Testis (tissue), 2 donors: ENCODE data around the gene ADAMTSL2.

ENCODE experiments used
- CTCF ChIP-seq, 3 experiments: fragments of 450-650 bp in 2 of 3; fragments of 200-600 bp in 1 of 3; sonication (generic) in 1 of 3; IDR thresholded peaks; one replicate each; pipeline ENCODE4 v1.5.1; 2016 to 2019; ENCODE audit warnings: antibody characterized with exemption in 3 of 3, mild to moderate bottlenecking in 2 of 3, moderate library complexity in 1 of 3
- POLR2A ChIP-seq: fragments of 450-650 bp; IDR thresholded peaks from one replicate; pipeline ENCODE4 v1.6.1; 2017; ENCODE audit warnings: antibody characterized with exemption, mild to moderate bottlenecking, moderate library complexity

- TF ChIP-seq POLR2A (no peak), CTCF (IDR thresholded peaks at IDR 0.05) (no peak)
Observed at GRCh38 chr9:133493428-133493827, 41.1 kb upstream of the ADAMTSL2 start.
